ENCODE data around the gene ERCC5. TPM values are rescaled to one million over a fixed set of nuclear protein-coding genes. Genes with fewer than 3 reads are reported as not detected.

ERCC5 gene
- total RNA-seq, 6 experiments from 2014 or later: 54.1 to 64.4 (median 59.8) TPM

DNA sequence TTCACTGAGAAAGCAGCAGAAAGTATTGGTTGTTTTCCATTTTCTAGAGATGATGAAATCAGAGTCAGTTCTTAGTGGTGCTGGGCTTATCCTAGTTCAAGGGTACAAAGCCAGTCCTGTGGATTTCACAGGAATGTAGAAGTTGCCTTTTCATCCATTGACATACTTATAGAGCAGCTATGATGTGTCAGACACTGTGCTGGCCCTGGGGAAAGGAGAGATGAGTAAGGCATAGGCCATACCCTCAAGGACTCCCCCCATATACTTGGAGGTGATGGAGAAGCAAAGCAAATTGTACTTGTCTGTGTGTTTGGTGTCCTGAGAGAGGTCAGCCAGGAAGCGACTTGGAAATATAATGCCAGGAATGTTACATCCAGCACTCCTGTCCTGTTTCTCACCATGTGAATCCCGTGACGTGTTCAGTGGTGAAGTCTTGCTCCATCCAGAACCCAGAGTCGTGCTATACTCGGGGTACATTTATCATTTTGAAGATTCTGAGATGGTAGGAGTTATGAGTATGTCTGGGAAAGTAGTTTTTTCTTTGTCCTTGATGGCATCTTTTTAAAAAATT is 22.6 kb downstream of the ERCC5 start:
- Mint-ChIP-seq H3K4me1 (ENCODE audit: low read depth) (peaks cover 32% of the 10 kb centered on the region), H3K9me3 (no peaks in the 10 kb centered on the region), H3K36me3 (ENCODE audit: low read depth) (peaks cover 39% of the 10 kb centered on the region), H3K27ac (peak overlapping the region; percentile 12; the same call in 1 of the 2 replicates), H3K4me3 (no peak overlapping the region), H3K27me3 (ENCODE audit: insufficient read depth) (no peaks in the 10 kb centered on the region)
- DNase-seq: no peak
- TF ChIP-seq, protein P1, sequence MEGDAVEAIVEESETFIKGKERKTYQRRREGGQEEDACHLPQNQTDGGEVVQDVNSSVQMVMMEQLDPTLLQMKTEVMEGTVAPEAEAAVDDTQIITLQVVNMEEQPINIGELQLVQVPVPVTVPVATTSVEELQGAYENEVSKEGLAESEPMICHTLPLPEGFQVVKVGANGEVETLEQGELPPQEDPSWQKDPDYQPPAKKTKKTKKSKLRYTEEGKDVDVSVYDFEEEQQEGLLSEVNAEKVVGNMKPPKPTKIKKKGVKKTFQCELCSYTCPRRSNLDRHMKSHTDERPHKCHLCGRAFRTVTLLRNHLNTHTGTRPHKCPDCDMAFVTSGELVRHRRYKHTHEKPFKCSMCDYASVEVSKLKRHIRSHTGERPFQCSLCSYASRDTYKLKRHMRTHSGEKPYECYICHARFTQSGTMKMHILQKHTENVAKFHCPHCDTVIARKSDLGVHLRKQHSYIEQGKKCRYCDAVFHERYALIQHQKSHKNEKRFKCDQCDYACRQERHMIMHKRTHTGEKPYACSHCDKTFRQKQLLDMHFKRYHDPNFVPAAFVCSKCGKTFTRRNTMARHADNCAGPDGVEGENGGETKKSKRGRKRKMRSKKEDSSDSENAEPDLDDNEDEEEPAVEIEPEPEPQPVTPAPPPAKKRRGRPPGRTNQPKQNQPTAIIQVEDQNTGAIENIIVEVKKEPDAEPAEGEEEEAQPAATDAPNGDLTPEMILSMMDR (IDR thresholded peaks at IDR 0.05): no peak

DNA sequence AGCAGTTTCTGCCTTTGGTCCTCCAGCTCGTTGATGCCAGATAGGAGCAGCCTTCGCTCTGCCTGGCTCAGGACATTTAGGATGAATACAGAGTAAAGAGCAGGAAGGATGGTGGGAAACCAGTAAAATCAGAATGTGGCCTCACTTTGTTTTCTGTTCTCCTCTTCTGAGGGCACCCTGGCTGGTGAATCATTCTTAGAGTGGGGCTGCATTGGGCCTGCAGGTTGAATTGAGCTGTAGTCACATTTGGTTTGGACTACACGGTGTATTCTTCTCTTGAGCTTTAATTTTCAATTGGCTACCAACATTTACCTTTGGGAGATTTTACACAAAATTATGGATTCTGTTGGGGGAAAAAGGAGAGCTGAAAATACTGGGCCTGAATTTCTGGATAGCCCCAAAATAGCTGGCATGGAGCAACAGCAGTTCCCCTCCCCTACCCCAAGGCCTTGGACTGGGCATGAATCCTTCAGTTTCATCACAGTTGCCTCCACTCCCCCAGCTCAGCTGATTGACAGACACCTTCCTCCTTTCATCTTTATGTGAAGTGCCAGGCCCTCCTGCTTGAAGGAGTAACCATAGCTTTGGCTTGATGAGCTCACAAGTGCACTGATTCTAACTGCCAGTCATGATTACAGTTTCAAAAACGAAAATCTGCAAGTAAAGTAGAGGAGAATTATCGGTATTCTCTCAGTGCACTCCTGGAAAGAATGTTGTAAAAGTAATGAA is 24.3 kb downstream of the ERCC5 start:
- H3K4me1 Mint-ChIP-seq (ENCODE audit: low read depth): peaks cover 32% of the 10 kb centered on the region
- no peak for DNase-seq
- H3K9me3 Mint-ChIP-seq: no peaks in the 10 kb centered on the region
- TF ChIP-seq, protein P1 (IDR thresholded peaks at IDR 0.05): no peak
- H3K27me3 Mint-ChIP-seq (ENCODE audit: insufficient read depth): no peaks in the 10 kb centered on the region
- H3K36me3 Mint-ChIP-seq (ENCODE audit: low read depth): peaks cover 31% of the 10 kb centered on the region
- H3K4me3 Mint-ChIP-seq: no peak overlapping the region
- peak overlapping the region; percentile 64 for H3K27ac Mint-ChIP-seq

DNA sequence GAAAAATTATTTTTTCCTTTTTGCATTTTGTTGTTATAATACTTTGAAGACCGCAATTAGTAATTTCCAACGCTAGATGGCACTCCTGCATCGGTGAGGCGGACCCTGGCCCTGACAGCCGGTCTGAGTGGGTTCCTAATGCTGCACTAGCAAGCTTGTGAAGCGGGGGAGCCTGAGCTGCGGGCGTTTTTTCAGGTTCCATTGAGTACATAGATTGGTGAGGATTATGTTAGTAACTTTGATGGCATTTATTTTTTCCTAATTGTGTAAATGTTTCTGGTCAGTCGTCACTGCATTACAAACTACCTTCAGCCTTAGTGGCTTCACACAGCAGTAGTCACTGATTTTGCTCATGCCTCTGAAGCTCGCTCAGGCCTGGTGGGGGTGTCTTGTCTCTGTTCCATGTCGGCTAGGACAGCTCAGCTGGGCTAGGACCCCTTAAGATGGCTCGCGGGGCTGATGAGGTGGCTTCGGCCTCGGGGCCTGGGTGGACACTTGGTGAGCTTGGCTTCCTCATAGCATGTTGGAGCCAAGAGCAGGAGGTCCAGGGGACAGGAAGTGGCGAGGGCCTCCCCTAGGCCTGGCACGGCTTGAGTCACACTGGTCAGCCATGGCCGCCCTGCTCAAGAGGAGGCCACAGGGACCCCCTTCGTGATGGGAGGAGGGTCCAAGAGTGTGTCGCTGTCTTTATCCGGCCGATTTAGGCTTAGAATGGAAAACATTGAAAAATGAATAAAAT is 25.0 kb downstream of the ERCC5 start:
- Mint-ChIP-seq H3K27me3 (ENCODE audit: insufficient read depth) (no peaks in the 10 kb centered on the region), H3K27ac (peak overlapping the region; percentile 64), H3K36me3 (ENCODE audit: low read depth) (peaks cover 32% of the 10 kb centered on the region), H3K4me3 (no peak overlapping the region), H3K4me1 (ENCODE audit: low read depth) (peaks cover 32% of the 10 kb centered on the region), H3K9me3 (no peaks in the 10 kb centered on the region)
- DNase-seq: peak; percentile 45
- TF ChIP-seq, protein P1 (IDR thresholded peaks at IDR 0.05): peak; percentile 89

DNA sequence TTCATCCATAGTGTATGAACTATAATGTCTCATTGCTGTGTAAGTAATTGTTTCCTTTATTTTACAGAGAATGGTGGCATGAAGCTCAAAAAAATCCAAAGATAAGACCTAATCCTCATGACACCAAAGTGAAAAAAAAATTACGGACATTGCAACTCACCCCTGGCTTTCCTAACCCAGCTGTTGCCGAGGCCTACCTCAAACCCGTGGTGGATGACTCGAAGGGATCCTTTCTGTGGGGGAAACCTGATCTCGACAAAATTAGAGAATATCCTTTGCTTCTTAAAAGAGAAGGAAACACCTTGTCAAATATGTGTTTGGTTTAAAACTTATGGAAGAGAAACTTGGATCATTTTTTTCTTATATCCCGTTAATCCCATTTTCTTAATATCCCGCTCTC is 26.3 kb downstream of the ERCC5 start:
- DNase-seq: no peak
- TF ChIP-seq, protein P1 (IDR thresholded peaks at IDR 0.05): no peak
- Mint-ChIP-seq H3K4me3 (no peak overlapping the region), H3K27me3 (ENCODE audit: insufficient read depth) (no peaks in the 10 kb centered on the region), H3K36me3 (ENCODE audit: low read depth) (peaks cover 28% of the 10 kb centered on the region), H3K4me1 (ENCODE audit: low read depth) (peaks cover 32% of the 10 kb centered on the region), H3K9me3 (no peaks in the 10 kb centered on the region), H3K27ac (no peak overlapping the region)

DNA sequence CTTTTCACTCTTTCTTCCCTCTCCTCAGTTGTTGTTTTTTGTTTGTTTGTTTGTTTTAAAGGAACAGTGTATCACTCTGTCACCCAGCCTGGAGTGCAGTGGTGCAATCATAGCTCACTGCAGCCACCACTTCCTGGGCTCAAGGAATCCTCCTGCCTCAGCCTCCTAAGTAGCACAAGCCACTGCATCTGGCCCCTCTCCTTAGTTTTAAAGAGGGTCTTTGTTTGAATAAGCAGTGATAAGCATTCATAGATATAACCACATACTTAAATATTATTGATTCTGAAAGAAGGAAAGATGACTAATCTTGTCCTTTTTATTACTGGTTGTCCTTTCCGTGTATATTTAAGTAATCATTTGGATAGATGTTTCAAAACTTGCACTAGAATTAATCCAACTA is 26.7 kb downstream of the ERCC5 start:
- no peak overlapping the region for H3K27ac Mint-ChIP-seq

More for the DNA sequence above, 26.7 kb downstream of the ERCC5 start:
- Mint-ChIP-seq H3K27me3 (ENCODE audit: insufficient read depth) (no peaks in the 10 kb centered on the region), H3K9me3 (no peaks in the 10 kb centered on the region), H3K4me1 (ENCODE audit: low read depth) (peaks cover 28% of the 10 kb centered on the region), H3K4me3 (no peak overlapping the region), H3K36me3 (ENCODE audit: low read depth) (peaks cover 24% of the 10 kb centered on the region)
- TF ChIP-seq, protein P1 (IDR thresholded peaks at IDR 0.05): no peak
- DNase-seq: no peak

Measured in HFFc6 (cell line).